Smooth muscle cell (in vitro differentiated cells): ENCODE data around the gene CHRNA4. TPM values are rescaled to one million over a fixed set of nuclear protein-coding genes. Genes with fewer than 3 reads are reported as not detected.

Experiments
- DNase-seq: peaks from one replicate; lab custom pipeline; 2025; ENCODE audit not compliant: unreplicated experiment; lab: John Stamatoyannopoulos, UW
- H2AFZ ChIP-seq: fragments of 200-600 bp; sonication (generic); 2 replicates; pipeline ENCODE4 v1.6.0; 2016; ENCODE audit warnings: antibody characterized with exemption, low read depth, mild to moderate bottlenecking
- H3F3A ChIP-seq: fragments of 200-600 bp; sonication (generic); 2 replicates; pipeline ENCODE4 v1.6.0; 2017; ENCODE audit warnings: antibody characterized with exemption, low read depth
- H3K27ac ChIP-seq: fragments of 200-600 bp; sonication (generic); 2 replicates; pipeline ENCODE4 v1.5.1; 2016; ENCODE audit warnings: low read depth, mild to moderate bottlenecking
- H3K27me3 ChIP-seq: fragments of 200-600 bp; sonication (generic); 2 replicates; pipeline ENCODE4 v1.6.1; 2016; ENCODE audit warnings: low read depth, mild to moderate bottlenecking
- H3K36me3 ChIP-seq: fragments of 200-600 bp; sonication (generic); 2 replicates; pipeline ENCODE4 v1.5.1; 2016; ENCODE audit warnings: low read depth
- H3K4me1 ChIP-seq: fragments of 200-600 bp; sonication (generic); 2 replicates; pipeline ENCODE4 v1.5.1; 2016; ENCODE audit warnings: low read depth
- H3K4me2 ChIP-seq: fragments of 200-600 bp; sonication (generic); 2 replicates; pipeline ENCODE4 v1.6.0; 2016; ENCODE audit warnings: mild to moderate bottlenecking
- H3K4me3 ChIP-seq: fragments of 200-600 bp; sonication (generic); 2 replicates; pipeline ENCODE4 v1.5.1; 2016; ENCODE audit warnings: mild to moderate bottlenecking
- H3K79me2 ChIP-seq: fragments of 200-600 bp; sonication (generic); 2 replicates; pipeline ENCODE4 v1.6.0; 2016; ENCODE audit warnings: low read depth, mild to moderate bottlenecking
- H3K9ac ChIP-seq: fragments of 200-600 bp; sonication (generic); 2 replicates; pipeline ENCODE4 v1.6.0; 2016; ENCODE audit warnings: low read depth
- H3K9me3 ChIP-seq: fragments of 200-600 bp; sonication (generic); replicated peaks from 2 replicates; pipeline ENCODE4 v1.5.1; 2016; ENCODE audit warnings: low read depth
- H4K20me1 ChIP-seq: fragments of 200-600 bp; sonication (generic); 2 replicates; pipeline ENCODE4 v1.6.0; 2016; ENCODE audit warnings: low read depth
- WGBS: methylation state at CpG from one replicate; pipeline ENCODE4 v1.1.7; 2016; ENCODE audit warnings: low lambda C conversion rate; 5-methylcytosine and 5-hydroxymethylcytosine counted together
- polyA plus RNA-seq: library from polyadenylated mRNA; unstranded; fragments of >200 nt; fragmentation: Nextera tagmentation; extraction: Ambion mirVana; gene quantifications from 2 replicates; pipeline ENCODE4 v1.2.1, GENCODE V29; 2016
- total RNA-seq: library from RNA; depleted of rRNA; stranded (reverse); fragments of >200 nt; gene quantifications from 2 replicates; pipeline ENCODE4 v1.2.3, GENCODE V29; 2014
- TF ChIP-seq, protein P1 (sequence below): fragments of 200-600 bp; sonication (generic); IDR thresholded peaks from 2 replicates; pipeline ENCODE4 v1.5.1; 2017; ENCODE audit warnings: borderline replicate concordance, mild to moderate bottlenecking, antibody characterized with exemption; ENCODE audit not compliant: insufficient read depth, poor library complexity, severe bottlenecking

CHRNA4 gene
- total and polyA plus RNA-seq, 2 experiments from 2014 or later: 0.03 TPM; not detected in 1

DNA sequence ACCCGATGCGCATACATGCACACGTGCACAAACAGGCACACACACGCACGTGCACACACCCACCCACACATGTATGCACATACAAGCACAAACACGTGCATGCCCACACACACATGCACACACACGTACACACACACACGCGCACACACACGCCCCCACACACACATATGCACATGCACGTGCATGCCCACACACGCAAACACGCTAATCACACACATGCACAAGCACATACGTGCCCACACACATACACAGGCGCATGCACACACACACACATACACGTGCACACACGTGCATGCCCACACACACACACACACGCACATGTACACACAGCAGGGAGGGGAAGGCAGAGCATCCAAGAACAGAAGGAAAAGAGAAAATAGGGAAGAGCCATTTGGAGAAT is 26.8 kb upstream of the CHRNA4 start:
- Histone ChIP-seq H4K20me1 (no peaks in the 10 kb centered on the region), H3K27me3 (no peaks in the 10 kb centered on the region), H3K27ac (no peak overlapping the region), H3K36me3 (no peaks in the 10 kb centered on the region), H3K4me3 (no peak overlapping the region), H3K9me3 (no peaks in the 10 kb centered on the region), H3K4me2 (no peak overlapping the region), H2AFZ (no peak overlapping the region), H3K4me1 (no peaks in the 10 kb centered on the region), H3K79me2 (no peaks in the 10 kb centered on the region), H3K9ac (no peak overlapping the region), H3F3A (no peaks in the 10 kb centered on the region)
- WGBS: 91% methylated on average over 18 of the region's 18 CpGs
- DNase-seq: no peak
- TF ChIP-seq, protein P1, sequence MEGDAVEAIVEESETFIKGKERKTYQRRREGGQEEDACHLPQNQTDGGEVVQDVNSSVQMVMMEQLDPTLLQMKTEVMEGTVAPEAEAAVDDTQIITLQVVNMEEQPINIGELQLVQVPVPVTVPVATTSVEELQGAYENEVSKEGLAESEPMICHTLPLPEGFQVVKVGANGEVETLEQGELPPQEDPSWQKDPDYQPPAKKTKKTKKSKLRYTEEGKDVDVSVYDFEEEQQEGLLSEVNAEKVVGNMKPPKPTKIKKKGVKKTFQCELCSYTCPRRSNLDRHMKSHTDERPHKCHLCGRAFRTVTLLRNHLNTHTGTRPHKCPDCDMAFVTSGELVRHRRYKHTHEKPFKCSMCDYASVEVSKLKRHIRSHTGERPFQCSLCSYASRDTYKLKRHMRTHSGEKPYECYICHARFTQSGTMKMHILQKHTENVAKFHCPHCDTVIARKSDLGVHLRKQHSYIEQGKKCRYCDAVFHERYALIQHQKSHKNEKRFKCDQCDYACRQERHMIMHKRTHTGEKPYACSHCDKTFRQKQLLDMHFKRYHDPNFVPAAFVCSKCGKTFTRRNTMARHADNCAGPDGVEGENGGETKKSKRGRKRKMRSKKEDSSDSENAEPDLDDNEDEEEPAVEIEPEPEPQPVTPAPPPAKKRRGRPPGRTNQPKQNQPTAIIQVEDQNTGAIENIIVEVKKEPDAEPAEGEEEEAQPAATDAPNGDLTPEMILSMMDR: no peak

DNA sequence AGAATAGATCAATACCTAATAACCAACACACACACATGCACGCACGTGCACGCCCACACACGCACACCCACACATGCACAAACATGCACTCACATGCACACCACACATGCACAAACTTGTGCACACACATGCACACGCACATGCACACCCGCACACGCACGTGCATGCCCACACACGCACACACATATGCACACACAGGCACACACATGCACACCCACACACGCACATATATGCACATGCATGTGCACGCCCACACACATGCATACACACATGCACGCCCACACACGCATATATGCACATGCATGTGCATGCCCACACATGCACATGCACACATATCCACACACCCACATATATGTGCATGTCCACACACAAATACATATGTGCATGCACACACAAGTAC is 26.2 kb upstream of the CHRNA4 start:
- Histone ChIP-seq H3K9ac (no peak overlapping the region), H4K20me1 (no peaks in the 10 kb centered on the region), H3F3A (no peaks in the 10 kb centered on the region), H3K4me1 (no peaks in the 10 kb centered on the region), H2AFZ (no peak overlapping the region), H3K9me3 (no peaks in the 10 kb centered on the region), H3K4me3 (no peak overlapping the region), H3K79me2 (no peaks in the 10 kb centered on the region), H3K36me3 (no peaks in the 10 kb centered on the region), H3K27me3 (no peaks in the 10 kb centered on the region), H3K4me2 (no peak overlapping the region), H3K27ac (no peak overlapping the region)
- no peak for DNase-seq
- 89% methylated on average over 13 of the region's 13 CpGs for WGBS
- TF ChIP-seq, protein P1: no peak

DNA sequence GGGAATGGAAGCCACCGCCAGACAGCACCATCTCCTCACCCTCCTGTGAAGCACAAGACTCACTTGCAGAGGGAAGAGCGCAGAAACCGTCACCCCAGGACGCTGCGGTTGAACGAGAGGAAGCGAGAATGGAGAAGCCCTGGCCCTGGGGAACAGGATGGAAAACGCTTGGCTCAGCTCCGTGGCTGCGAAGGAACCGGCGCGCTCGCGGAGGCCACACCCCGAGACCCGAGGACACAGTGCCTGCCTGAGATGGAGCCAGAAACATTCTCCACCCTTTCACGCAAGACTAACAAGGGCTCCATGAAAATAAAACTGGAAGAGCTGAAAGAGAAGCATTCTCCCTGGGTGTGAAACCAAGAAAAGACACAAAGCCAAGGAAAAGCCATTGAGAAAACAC is 25.3 kb upstream of the CHRNA4 start:
- Histone ChIP-seq H3K4me2 (no peak overlapping the region), H3F3A (no peaks in the 10 kb centered on the region), H4K20me1 (no peaks in the 10 kb centered on the region), H3K4me3 (no peak overlapping the region), H3K27me3 (no peaks in the 10 kb centered on the region), H3K79me2 (no peaks in the 10 kb centered on the region), H3K4me1 (no peaks in the 10 kb centered on the region), H3K36me3 (no peaks in the 10 kb centered on the region), H2AFZ (no peak overlapping the region), H3K9me3 (no peaks in the 10 kb centered on the region), H3K27ac (no peak overlapping the region), H3K9ac (no peak overlapping the region)
- 91% methylated on average over 18 of the region's 18 CpGs for WGBS
- no peak for DNase-seq
- TF ChIP-seq, protein P1: no peak

DNA sequence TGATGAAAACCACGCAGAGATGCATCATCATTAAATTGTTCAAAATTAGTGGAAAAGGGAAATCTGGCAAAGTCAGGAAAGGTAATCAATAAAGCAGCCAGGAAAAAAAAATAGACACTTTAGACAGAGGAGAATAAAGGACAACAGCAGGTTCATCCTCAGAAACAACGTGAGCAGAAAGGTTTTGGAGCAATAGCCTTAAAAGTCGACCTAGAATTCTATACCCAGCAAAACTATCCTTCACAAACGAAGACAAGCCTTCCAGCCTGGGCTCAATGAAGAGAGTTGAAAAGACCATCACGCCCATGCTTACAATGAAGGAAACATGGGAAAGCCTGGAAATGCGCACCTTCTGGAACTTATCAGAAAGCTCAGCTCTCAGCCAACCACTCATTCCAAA is 24.7 kb upstream of the CHRNA4 start:
- 83% methylated on average over 6 of the region's 6 CpGs for WGBS
- H3K9me3 ChIP-seq: no peaks in the 10 kb centered on the region
- no peak overlapping the region for H3K27ac ChIP-seq

More for the DNA sequence above, 24.7 kb upstream of the CHRNA4 start:
- no peak overlapping the region for H3K4me3 ChIP-seq
- no peaks in the 10 kb centered on the region for H4K20me1 ChIP-seq
- H3K4me1 ChIP-seq: no peaks in the 10 kb centered on the region
- no peaks in the 10 kb centered on the region for H3K79me2 ChIP-seq
- H3K9ac ChIP-seq: no peak overlapping the region
- no peak overlapping the region for H2AFZ ChIP-seq
- H3K36me3 ChIP-seq: no peaks in the 10 kb centered on the region
- H3K4me2 ChIP-seq: no peak overlapping the region
- no peaks in the 10 kb centered on the region for H3F3A ChIP-seq
- H3K27me3 ChIP-seq: no peaks in the 10 kb centered on the region
- TF ChIP-seq, protein P1: no peak
- DNase-seq: no peak
